T-cell (primary cell): ENCODE data around the gene BID. TPM values are rescaled to one million over a fixed set of nuclear protein-coding genes. Genes with fewer than 3 reads are reported as not detected.

Experiments
- ATAC-seq, 4 experiments: fragments of 200-7000 bp in 3 of 4; fragments of 150-1000 bp in 1 of 4; cut with Tn5 transposase; replicated peaks in 1 of 4; 1 replicate in 3 of 4; 2 replicates in 1 of 4; pipeline ENCODE4 v1.10.0; 2021; ENCODE audit warnings: moderate library complexity in 3 of 4, mild to moderate bottlenecking in 2 of 4, moderate number of reproducible peaks in 1 of 4
- CTCF ChIA-PET, 2 donors: fragments of 300-600 bp; sonication (Branson Sonifier 250); formaldehyde crosslinking; loops; one replicate each; lab custom pipeline; 2022; ENCODE audit warnings: antibody characterized with exemption in 2 of 2; lab: Charles Lee
- POLR2A ChIA-PET, 2 donors: fragments of 300-600 bp; sonication (Branson Sonifier 250); formaldehyde crosslinking; loops; one replicate each; lab custom pipeline; 2022; ENCODE audit warnings: antibody characterized with exemption in 2 of 2; lab: Charles Lee
- DNase-seq, 35 experiments: peaks; one replicate each; pipeline versions ENCODE4 v3.0.0 to v3.0.0-alpha.2; 2013 to 2023
- H3K27ac ChIP-seq: one replicate; pipeline ENCODE4 v1.5.1; 2013; ENCODE audit warnings: low read length
- H3K27me3 ChIP-seq, 2 experiments: replicated peaks in 1 of 2; 1 replicate in 1 of 2; 2 replicates in 1 of 2; pipeline versions ENCODE4 v1.6.1 to v1.7.0; 2013; ENCODE audit warnings: low read length in 1 of 2, mixed read lengths in 1 of 2; ENCODE audit not compliant: control insufficient read depth in 2 of 2, insufficient read depth in 2 of 2; ENCODE audit errors: extremely low read depth in 1 of 2
- H3K36me3 ChIP-seq, 2 donors: 1 replicate in 1 of 2; 2 replicates in 1 of 2; pipeline versions ENCODE4 v1.6.1 to v1.7.0; 2013; ENCODE audit warnings: low read length in 1 of 2; ENCODE audit not compliant: control insufficient read depth in 2 of 2, insufficient read depth in 1 of 2; ENCODE audit errors: extremely low read depth in 1 of 2
- H3K4me1 ChIP-seq, 2 experiments: 1 replicate in 1 of 2; 2 replicates in 1 of 2; pipeline versions ENCODE4 v1.6.1 to v1.7.0; 2013; ENCODE audit warnings: low read length in 2 of 2, mixed read lengths in 1 of 2; ENCODE audit not compliant: insufficient read depth in 2 of 2, control insufficient read depth in 1 of 2; ENCODE audit errors: extremely low read depth in 1 of 2
- H3K4me3 ChIP-seq, 2 donors: 1 replicate in 1 of 2; 2 replicates in 1 of 2; pipeline versions ENCODE4 v1.5.1 to v1.7.0; 2013; ENCODE audit warnings: mild to moderate bottlenecking in 2 of 2, low read length in 1 of 2, moderate library complexity in 1 of 2; ENCODE audit not compliant: control insufficient read depth in 1 of 2; ENCODE audit errors: extremely low read depth in 1 of 2
- H3K9me3 ChIP-seq: 2 replicates; pipeline ENCODE4 v1.7.0; 2013
- H3K27ac Mint-ChIP-seq, 2 donors: one replicate each; pipeline ENCODE4 v1.8.0; 2020 to 2021; ENCODE audit warnings: mild to moderate bottlenecking in 2 of 2, mixed read lengths in 2 of 2
- H3K27me3 Mint-ChIP-seq, 2 donors: one replicate each; pipeline ENCODE4 v1.8.0; 2021 to 2022; ENCODE audit warnings: mixed read lengths in 2 of 2
- H3K36me3 Mint-ChIP-seq: one replicate; pipeline ENCODE4 v1.8.0; 2021; ENCODE audit warnings: mixed read lengths
- H3K4me1 Mint-ChIP-seq, 3 donors: one replicate each; pipeline ENCODE4 v1.8.0; 2020 to 2022; ENCODE audit warnings: mixed read lengths in 3 of 3, mild to moderate bottlenecking in 1 of 3
- H3K4me3 Mint-ChIP-seq, 3 donors: one replicate each; pipeline ENCODE4 v1.8.0; 2020 to 2022; ENCODE audit warnings: mild to moderate bottlenecking in 3 of 3, mixed read lengths in 3 of 3, moderate library complexity in 3 of 3
- H3K9me3 Mint-ChIP-seq, 3 donors: one replicate each; pipeline ENCODE4 v1.8.0; 2020 to 2022; ENCODE audit warnings: mixed read lengths in 3 of 3
- WGBS: methylation state at CpG from one replicate; pipeline ENCODE4 v1.1.5; 2013; ENCODE audit warnings: missing lambda C conversion rate; ENCODE audit not compliant: insufficient coverage; 5-methylcytosine and 5-hydroxymethylcytosine counted together
- total RNA-seq, 35 experiments: library from RNA in 6 of 35; stranded (reverse) in 6 of 35; fragments of 120-200 nt in 1 of 35; gene quantifications; one replicate each; pipeline versions ENCODE4 v1.2.1 to v1.2.4 and lab custom pipeline; 2013 to 2026

Gene BID
- total RNA-seq, 5 donors from 2014 or later (not counting 1 experiment from before 2014, with no cell fraction given), result 15.8 to 34.6 (median 28.5) TPM

- ChIA-PET POLR2A (no interaction called here), CTCF (no interaction called here)
- ATAC-seq, result no peak
- Histone ChIP-seq H3K4me3 (no peak overlapping the region), H3K36me3 (peaks cover 16 to 26% of the 10 kb centered on the region in 2 donors), H3K27ac (no peak overlapping the region), H3K4me1 (peaks cover 0 to 8% of the 10 kb centered on the region in 2 experiments), H3K27me3 (no peaks in the 10 kb centered on the region), H3K9me3 (no peaks in the 10 kb centered on the region)
- Mint-ChIP-seq H3K4me3 (no peak overlapping the region), H3K27me3 (no peaks in the 10 kb centered on the region), H3K27ac (no peak overlapping the region), H3K9me3 (no peaks in the 10 kb centered on the region), H3K36me3 (peaks cover 3% of the 10 kb centered on the region), H3K4me1 (peaks cover 0 to 10% (median 6%) of the 10 kb centered on the region in 3 donors)
- DNase-seq, result no peak
- WGBS, result 100% methylated on average over 5 of the region's 10 CpGs
These were observed 27.4 kb downstream of the BID start for GRCh38 chr22:17746916-17747315.

- H3K36me3 ChIP-seq, result peaks cover 21 to 33% of the 10 kb centered on the region in 2 donors
- H3K9me3 ChIP-seq, result no peaks in the 10 kb centered on the region
- peaks cover 0 to 8% of the 10 kb centered on the region in 2 experiments for H3K4me1 ChIP-seq
- H3K27ac Mint-ChIP-seq, result no peak overlapping the region
- peaks cover 0 to 7% (median 6%) of the 10 kb centered on the region in 3 donors for H3K4me1 Mint-ChIP-seq
- ATAC-seq (no peak), DNase-seq (no peak)
- no peaks in the 10 kb centered on the region for H3K27me3 ChIP-seq
- no peak overlapping the region for H3K4me3 Mint-ChIP-seq
- no peaks in the 10 kb centered on the region for H3K27me3 Mint-ChIP-seq
- WGBS, result 97% methylated on average over 6 of the region's 7 CpGs
- ChIA-PET CTCF (interaction anchor here (1.0 to 2.5 kb wide), 3 partner anchors 39 to 332 kb away, joined by 4 to 19 read pairs (median 5); partner anchors contain the start of gene PEX26 (in 1 of the 2)), POLR2A (no interaction called here)
- no peak overlapping the region for H3K27ac ChIP-seq
- no peaks in the 10 kb centered on the region for H3K9me3 Mint-ChIP-seq
- H3K36me3 Mint-ChIP-seq, result peaks cover 7% of the 10 kb centered on the region
- H3K4me3 ChIP-seq, result no peak overlapping the region
These were observed 29.8 kb downstream of the BID start for GRCh38 chr22:17744430-17744829.

GRCh38 chr22:17743661-17744411 lies 30.4 kb downstream of the BID start:
- Mint-ChIP-seq H3K4me1 (peaks cover 0 to 7% (median 6%) of the 10 kb centered on the region in 3 donors), H3K9me3 (no peaks in the 10 kb centered on the region), H3K4me3 (no peak overlapping the region), H3K27me3 (no peaks in the 10 kb centered on the region), H3K27ac (no peak overlapping the region), H3K36me3 (peaks cover 8% of the 10 kb centered on the region)
- Histone ChIP-seq H3K27ac (no peak overlapping the region), H3K4me3 (no peak overlapping the region), H3K36me3 (peaks cover 25 to 34% of the 10 kb centered on the region in 2 donors), H3K9me3 (no peaks in the 10 kb centered on the region), H3K4me1 (peaks cover 0 to 8% of the 10 kb centered on the region in 2 experiments), H3K27me3 (no peaks in the 10 kb centered on the region)
- ATAC-seq, result no peak
- CTCF ChIA-PET, result interaction anchor here (1.0 to 2.5 kb wide), 4 partner anchors 39 to 333 kb away, joined by 4 to 19 read pairs (median 8); partner anchors contain the start of gene PEX26 (in 1 of the 2)
- DNase-seq, result no peak
- WGBS, result 93% methylated on average over 24 of the region's 25 CpGs
- POLR2A ChIA-PET, result no interaction called here

GRCh38 chr22:17742527-17742902 lies 31.8 kb downstream of the BID start:
- DNase-seq (peak; percentile 19 to 80 (median 55)), ATAC-seq (peak; percentile 66 to 79 (median 76))
- no peaks in the 10 kb centered on the region for H3K27me3 ChIP-seq
- CTCF ChIA-PET, result interaction anchor here (0.6 to 2.5 kb wide), 12 partner anchors 9 to 402 kb away, joined by 3 to 19 read pairs (median 4); partner anchors contain the start of gene PEX26 (in 1 of the 2)
- H3K36me3 ChIP-seq, result peaks cover 32 to 46% of the 10 kb centered on the region in 2 donors
- Mint-ChIP-seq H3K27me3 (no peaks in the 10 kb centered on the region), H3K27ac (no peak overlapping the region), H3K36me3 (peaks cover 10% of the 10 kb centered on the region), H3K4me3 (no peak overlapping the region), H3K4me1 (peaks cover 0 to 7% (median 6%) of the 10 kb centered on the region in 3 donors), H3K9me3 (no peaks in the 10 kb centered on the region)
- H3K9me3 ChIP-seq, result no peaks in the 10 kb centered on the region
- no peak overlapping the region for H3K4me3 ChIP-seq
- H3K27ac ChIP-seq, result no peak overlapping the region
- POLR2A ChIA-PET, result interaction anchor here in 1 of 2 donors (0.7 kb wide), 1 partner anchor 42 kb away, joined by 3 read pairs; no protein-coding TSS in a partner anchor
- H3K4me1 ChIP-seq, result peaks cover 0 to 8% of the 10 kb centered on the region in 2 experiments
- WGBS, result 63% methylated on average over 9 of the region's 9 CpGs

- peaks cover 0 to 7% (median 6%) of the 10 kb centered on the region in 3 donors for H3K4me1 Mint-ChIP-seq
- peaks cover 0 to 8% of the 10 kb centered on the region in 2 experiments for H3K4me1 ChIP-seq
- peaks cover 37 to 52% of the 10 kb centered on the region in 2 donors for H3K36me3 ChIP-seq
- H3K4me3 Mint-ChIP-seq, result no peak overlapping the region
- no peaks in the 10 kb centered on the region for H3K9me3 ChIP-seq
- H3K4me3 ChIP-seq, result no peak overlapping the region
- POLR2A ChIA-PET, result interaction anchor here in 1 of 2 donors (0.7 kb wide), 1 partner anchor 42 kb away, joined by 3 read pairs; no protein-coding TSS in a partner anchor
- H3K27ac ChIP-seq, result no peak overlapping the region
- H3K27ac Mint-ChIP-seq, result no peak overlapping the region
- 86% methylated on average over 12 of the region's 18 CpGs for WGBS
- H3K27me3 Mint-ChIP-seq, result no peaks in the 10 kb centered on the region
- H3K36me3 Mint-ChIP-seq, result peaks cover 10% of the 10 kb centered on the region
- DNase-seq (no peak), ATAC-seq (no peak)
- CTCF ChIA-PET, result interaction anchor here (0.6 to 2.5 kb wide), 13 partner anchors 10 to 403 kb away, joined by 3 to 19 read pairs (median 5); partner anchors contain the start of gene PEX26 (in 1 of the 2)
- no peaks in the 10 kb centered on the region for H3K27me3 ChIP-seq
- H3K9me3 Mint-ChIP-seq, result no peaks in the 10 kb centered on the region
These were observed 32.3 kb downstream of the BID start for GRCh38 chr22:17741866-17742526.
